NCI-H82 (cell line): ENCODE results near the gene CDCA4.

Source experiments
- DNase-seq: peaks from one replicate; lab custom pipeline; 2025; lab: John Stamatoyannopoulos, UW

CDCA4 gene

DNA sequence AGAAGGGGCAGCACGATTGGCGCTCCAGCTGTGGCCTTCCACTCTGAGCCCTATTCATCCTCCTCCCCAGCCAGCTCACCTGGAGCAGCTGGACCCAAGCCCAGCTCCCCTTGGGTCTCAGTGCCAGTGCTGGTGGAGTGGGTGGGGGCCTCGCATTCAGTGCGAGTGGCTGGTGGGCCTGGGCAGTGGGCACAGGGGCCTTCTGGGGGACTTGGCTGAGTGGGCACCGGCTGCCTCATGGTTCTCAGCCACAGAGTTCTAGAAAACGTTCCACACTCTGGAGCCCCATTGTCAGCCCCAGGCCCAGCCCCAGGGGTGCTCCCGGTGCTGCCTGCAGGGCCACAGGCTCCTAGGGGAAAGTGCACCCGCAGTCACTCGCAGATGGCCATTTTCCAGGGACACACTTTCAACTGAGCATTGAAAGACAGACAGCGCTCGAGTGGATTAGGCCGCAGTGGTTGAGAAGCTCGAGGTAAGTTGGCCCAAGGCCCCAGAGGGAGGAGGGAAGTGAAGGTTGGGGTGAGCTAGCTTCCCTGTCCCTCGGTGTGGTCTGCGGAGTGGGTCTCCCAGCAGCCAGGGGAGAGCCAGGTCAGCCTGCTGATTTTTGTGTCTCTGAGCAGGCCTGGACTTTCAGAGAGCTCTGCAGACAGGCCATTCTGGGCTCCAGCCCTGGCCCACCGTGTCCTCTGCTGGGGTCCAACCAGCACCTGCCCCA lies 31.5 kb downstream of the CDCA4 start:
- DNase-seq = no peak

DNA sequence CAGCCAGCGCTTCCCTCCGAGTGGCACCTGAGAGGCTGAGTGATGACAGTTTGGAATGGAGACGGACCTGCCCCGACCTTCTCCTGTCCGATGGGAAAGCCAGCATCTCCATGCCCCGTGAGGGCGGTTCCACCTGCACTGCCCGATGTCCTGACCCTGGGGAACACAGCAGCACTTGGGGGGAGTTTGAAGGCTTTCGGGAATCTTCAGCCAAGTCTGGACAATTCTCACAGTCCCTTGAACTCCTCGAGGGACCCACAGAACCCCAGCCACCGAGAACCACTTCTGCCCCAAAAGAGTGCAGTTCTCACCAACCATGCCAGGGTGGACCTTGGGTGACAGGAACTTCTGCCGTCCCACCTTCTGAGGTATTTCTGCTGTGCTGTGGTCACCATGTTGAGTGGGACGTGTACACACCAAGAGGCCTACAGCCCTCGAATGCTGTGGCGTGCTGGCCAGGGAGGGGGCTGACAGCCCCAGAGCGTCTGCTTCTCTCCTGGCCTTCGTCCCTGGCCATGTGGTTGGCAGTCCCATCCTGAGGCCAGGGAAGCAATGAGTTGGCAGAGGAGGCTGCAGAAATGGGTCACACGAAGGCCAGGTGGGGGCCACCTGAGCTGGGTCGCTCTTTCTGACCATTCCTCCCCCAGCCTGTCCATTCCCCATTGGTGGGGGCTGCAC lies 34.3 kb downstream of the CDCA4 start:
- DNase-seq = no peak

DNA sequence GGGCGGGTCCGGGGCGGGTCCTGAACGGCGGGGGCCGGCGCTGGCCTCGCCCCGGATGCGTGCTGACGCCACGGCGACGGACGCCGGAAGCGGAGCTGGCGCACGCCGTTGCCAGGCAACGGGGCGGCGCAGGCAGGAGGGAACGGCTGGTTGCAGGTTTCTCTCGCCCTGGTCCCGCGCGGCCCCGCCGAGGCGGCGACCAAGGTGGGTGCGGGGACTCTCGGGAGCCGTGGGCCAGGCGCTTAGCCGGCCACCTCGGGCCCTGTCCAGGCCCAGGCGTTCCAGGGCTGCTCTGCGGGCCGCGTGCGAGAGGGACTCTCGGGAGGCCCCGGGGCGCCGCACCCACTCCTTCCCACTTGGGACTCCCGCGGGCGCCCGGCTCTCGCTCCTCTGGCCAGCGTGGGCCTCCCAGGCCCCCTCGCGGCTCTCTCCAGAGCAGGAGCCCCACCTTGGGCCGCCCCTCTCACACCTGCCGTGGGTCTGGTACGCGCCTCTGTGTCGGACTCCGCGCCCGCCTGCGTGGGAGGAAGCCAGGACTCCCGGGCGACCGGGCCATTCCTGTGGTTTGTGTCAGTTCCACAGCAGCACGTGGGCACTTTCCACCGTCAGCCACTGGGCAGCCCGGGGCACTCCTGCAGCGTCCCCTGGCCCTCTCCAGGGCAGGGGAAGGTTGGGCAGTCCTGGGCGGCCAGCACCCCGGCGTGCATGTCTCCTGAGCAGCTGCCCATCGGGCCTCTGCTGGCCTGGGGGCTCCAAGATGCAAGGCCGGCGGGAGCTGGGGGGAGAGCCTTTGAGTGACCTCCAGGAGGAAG lies 35.0 kb downstream of the CDCA4 start, which contains the start of gene CLBA1:
CLBA1 (plus strand) TSS at position 114 of the 812 bp plus-strand sequence; CDS start at position 758, 644 bp downstream.
- peak; percentile 89 for DNase-seq

DNA sequence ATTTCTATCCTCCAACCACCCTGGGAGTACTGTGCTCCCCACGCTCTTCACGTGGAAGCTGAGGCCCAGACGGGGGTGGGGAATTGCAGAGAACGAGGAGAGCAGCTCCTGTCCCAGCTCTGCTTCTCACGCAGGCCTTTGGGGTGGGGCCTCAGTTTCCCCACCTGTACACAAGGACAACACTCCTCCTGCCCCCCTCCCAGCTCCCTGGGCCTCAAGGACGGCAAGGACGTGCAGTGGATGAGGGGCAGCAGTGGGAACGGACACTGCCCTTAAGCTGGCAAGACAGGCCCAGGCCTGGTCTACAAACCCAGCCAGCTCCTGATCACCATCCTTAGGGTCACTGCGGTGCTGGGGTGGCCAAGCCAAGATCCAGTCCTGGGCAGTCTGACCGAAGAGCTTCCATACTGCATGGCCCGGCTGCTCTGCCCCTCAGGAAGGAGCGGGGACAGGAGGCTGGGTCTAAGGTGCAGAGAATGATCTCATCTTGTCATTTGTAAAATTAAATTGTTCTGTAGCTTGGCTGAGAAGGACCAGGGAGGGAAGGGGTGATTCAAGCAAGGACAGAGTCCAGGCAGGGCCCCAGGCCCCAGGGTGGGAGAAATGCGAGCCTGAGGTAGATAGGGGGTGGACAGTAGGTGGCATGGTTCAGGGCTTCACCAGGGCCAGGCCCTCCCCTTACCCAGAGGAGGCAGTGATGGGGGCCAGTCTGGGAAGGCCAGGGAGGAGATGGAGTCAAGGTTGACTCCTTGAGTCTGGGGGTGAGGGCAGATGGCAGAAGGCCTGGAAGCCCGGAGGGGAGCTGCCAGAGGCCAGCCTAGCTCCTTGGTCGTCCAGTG lies 36.6 kb downstream of the CDCA4 start:
- DNase-seq = no peak

GRCh38 chr14:104983231-104983721 lies 37.6 kb downstream of the CDCA4 start:
- no peak for DNase-seq

DNA sequence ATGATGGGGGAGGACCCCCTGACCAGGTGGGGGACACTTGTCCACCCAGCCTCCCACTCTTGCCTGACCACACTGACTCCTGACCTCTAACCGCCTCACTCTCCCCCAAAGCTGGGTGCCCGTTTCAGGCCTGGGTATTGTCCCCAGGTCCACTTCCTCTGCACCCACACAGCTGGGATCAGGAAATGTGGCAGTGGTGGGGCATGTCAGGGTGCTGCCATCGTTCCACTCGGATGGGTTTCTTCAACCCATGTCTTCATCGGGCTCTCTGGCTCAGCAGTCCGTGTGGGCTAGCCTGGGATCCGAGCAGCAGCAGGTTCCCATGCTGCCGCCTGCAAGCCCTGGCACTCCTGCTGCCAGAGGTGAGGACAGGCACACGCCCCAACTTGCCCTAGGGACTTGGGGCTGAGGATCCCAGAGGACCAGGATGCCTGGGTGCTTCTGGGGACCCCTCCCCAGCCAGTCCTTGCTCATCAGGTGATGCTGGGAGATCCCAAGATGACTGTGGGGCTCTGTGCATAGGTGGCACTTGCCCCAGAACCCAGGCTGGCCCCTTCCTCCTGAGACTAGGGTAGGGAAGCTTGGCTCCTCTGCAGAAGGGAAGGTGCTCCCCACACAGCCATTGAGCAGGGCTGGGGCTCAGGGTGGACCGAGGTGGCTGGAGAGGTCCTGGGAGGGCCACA lies 38.2 kb downstream of the CDCA4 start:
- DNase-seq = no peak

GRCh38 chr14:104981699-104982541 lies 39.0 kb downstream of the CDCA4 start:
- DNase-seq = no peak

GRCh38 chr14:104980611-104981531 lies 40.0 kb downstream of the CDCA4 start:
- no peak for DNase-seq

DNA sequence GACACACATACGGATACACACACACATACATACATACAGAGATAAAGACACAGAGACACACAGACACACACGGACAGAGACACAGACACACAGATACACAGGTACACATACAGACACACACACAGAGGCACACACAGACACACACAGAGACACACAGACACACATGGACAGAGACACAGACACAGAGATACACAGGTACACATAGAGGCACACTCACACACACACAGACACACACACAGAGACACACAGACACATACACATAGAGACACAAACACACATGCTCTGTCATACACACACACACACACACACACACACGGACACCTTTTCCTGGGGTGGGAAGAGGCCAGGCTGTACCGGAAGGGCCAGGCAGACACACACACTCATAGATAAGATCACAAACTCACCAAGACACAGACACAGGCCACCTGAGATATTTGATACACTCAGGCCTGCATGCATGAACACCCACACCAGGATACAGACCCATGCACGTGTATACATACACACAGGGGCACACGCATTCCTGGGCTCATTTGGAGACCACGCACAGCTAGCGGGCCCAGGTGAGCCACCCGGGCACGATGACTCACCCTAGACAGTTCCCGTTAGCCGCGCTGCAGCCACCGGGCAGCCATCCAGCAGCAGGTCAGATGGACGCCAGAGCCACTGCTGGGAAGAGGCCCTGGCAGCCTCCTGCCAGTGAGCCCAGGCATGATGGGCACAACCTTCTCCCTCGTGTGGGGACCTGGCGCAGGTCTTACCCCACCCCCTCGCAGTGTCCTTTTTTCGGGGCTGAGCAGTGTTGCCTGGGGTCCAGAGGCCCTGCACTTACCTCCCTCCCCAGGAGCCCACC lies 40.9 kb downstream of the CDCA4 start:
- DNase-seq = no peak

GRCh38 chr14:104978746-104979691 lies 41.9 kb downstream of the CDCA4 start:
- no peak for DNase-seq

GRCh38 chr14:104977681-104978653 lies 42.9 kb downstream of the CDCA4 start, which contains the start of gene AHNAK2:
AHNAK2 (minus strand) TSS chr14:104978374; CDS start chr14:104978237, 137 bp downstream.
- peak; percentile 89 for DNase-seq

DNA sequence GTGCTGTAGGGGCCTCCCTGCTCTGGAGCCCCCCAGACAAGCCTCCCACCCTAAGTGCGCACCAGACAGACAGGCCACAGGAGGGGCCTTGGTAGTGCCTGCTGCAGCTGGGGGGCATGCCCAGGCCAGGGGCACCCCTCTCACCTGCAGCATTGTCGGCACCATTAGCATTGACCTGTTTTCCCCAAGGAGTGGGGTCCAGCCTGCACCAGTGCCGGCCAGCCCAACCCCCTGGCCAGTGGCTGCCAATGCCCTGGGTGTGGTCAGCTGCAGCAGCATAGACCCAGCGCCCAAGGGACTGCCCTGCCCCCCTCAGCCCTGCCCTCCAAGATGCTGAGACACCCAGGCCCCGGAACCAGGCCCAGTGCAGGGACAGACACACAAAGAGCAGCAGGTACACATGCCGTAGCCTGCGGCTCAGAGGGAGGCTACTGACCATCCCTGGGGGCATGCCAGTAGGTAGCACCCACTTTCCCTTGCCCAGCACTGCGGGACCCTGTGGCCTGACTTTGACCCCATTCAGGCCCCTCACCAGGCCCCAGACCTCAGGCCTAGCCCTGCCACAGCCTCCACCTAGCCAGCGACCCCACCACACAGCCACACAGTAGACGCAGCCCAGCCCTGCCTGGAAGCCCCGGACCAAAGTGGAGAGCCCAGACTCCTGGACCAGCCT lies 43.7 kb downstream of the CDCA4 start:
- DNase-seq = no peak

DNA sequence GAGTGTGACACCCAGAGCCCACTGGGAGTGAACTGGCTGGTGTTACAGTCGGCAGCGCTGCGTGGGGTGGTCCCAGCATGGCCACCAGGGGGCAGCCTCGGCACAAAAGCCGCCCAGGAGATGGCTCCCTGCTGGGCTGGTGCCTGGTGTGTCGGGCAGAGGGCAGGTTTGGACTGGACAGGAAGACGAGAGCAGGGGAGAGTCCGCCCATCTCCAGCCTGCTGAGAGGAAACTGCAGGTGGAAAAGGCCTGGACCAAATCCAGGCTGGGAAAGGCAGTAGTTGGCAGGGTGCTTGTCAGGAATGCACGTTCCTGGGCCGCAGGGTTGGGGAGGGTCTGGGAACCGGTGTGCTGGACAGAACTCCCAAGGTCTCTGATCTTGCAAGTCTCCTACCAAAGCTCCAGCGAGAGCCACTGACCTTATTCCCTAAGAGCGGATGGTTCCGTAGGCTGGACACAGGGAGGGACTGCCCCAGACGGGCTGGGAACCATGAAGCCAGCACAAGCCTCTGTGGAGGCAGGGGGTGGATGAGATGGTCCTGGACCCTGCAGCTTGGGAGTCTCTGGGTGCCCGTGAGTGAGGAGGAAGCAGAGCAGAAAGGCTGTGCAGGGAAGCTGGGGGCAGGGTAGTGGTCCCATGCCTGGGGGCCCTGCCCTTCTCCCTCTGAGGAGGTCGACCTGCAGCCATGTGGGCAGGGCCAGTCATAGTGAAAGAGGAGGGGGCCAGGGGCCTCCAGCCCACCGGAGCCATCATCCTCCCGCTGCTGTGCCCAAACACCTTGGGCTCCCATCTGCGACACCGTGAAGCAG lies 44.5 kb downstream of the CDCA4 start:
- peak; percentile 80 for DNase-seq
